BJ (cell line): ENCODE results near the gene SPATA2. TPM values are rescaled to one million over a fixed set of nuclear protein-coding genes. Genes with fewer than 3 reads are reported as not detected.

Source experiments
- CTCF ChIA-PET: fragments of 350-600 bp; formaldehyde crosslinking; extraction: SDS; loops from one replicate; lab custom pipeline; 2021; ENCODE audit warnings: antibody characterized with exemption, inconsistent platforms; lab: Yijun Ruan, JAX
- POLR2A ChIA-PET: fragments of 300-600 bp; sonication (Branson Sonifier 250); formaldehyde crosslinking; extraction: SDS; loops from one replicate; lab custom pipeline; 2021; ENCODE audit warnings: antibody characterized with exemption; lab: Charles Lee
- DNase-seq: peaks from one replicate; pipeline ENCODE4 v3.0.0-alpha.2; 2011; ENCODE audit warnings: low read depth
- H3K27me3 ChIP-seq: 2 replicates; pipeline ENCODE4 v1.6.0; 2011; ENCODE audit warnings: low read length; ENCODE audit not compliant: control insufficient read depth, insufficient read depth
- H3K36me3 ChIP-seq: 2 replicates; pipeline ENCODE4 v1.5.1; 2011; ENCODE audit warnings: low read length; ENCODE audit not compliant: control insufficient read depth, insufficient read depth
- H3K4me3 ChIP-seq: 2 replicates; pipeline ENCODE4 v1.5.1; 2011; ENCODE audit warnings: low read depth, mild to moderate bottlenecking, control low read depth, low read length
- polyA plus RNA-seq: library from polyadenylated mRNA; depleted of rRNA; stranded (reverse); fragments of >200 nt; gene quantifications from 2 replicates; pipeline ENCODE4 v1.2.3, GENCODE V29; 2011; rRNA removed
- small RNA-seq: library from RNA; depleted of rRNA; stranded (forward); fragments of <200 nt; gene quantifications from one replicate; pipeline ENCODE3, GENCODE V24; 2012; ENCODE audit warnings: low replicate concordance, low read depth; ENCODE audit not compliant: insufficient read length
- TF ChIP-seq, protein P1 (sequence below): IDR thresholded peaks from 2 replicates; pipeline ENCODE4 v1.5.1; 2011; ENCODE audit warnings: low read depth, mild to moderate bottlenecking, control low read depth, inconsistent platforms, low read length, moderate library complexity; ENCODE audit not compliant: insufficient read depth

The SPATA2 gene
- polyA plus RNA-seq, 1 experiment: 5.7 TPM

DNA sequence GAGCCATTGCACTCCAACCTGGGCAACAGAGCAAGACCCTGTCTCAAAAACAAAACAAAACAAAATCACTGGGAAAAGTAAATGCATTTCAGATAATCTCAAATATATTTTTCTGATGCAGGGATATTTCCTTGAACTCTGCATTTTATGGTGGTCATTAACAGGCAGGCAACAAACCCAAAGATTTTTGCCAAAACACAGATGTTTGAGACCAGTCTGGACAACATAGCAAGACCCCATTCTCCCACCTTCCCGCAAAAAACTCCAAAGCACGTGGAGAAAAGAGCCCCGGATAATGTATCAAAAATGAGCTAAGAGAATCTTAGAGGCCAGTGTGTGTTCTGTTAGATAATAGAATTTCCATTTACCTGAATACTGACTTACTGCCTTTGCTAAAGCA is 58.4 kb downstream of the SPATA2 start:
- H3K27me3 ChIP-seq: no peaks in the 10 kb centered on the region
- ChIA-PET POLR2A (interaction anchor here (0.6 kb wide), 1 partner anchor 35 kb away, joined by 4 read pairs; no protein-coding TSS in a partner anchor), CTCF (interaction anchor here (1.2 to 3.9 kb wide), 3 partner anchors 11 to 246 kb away, joined by 3 to 20 read pairs (median 9); no protein-coding TSS in a partner anchor)
- TF ChIP-seq, protein P1, sequence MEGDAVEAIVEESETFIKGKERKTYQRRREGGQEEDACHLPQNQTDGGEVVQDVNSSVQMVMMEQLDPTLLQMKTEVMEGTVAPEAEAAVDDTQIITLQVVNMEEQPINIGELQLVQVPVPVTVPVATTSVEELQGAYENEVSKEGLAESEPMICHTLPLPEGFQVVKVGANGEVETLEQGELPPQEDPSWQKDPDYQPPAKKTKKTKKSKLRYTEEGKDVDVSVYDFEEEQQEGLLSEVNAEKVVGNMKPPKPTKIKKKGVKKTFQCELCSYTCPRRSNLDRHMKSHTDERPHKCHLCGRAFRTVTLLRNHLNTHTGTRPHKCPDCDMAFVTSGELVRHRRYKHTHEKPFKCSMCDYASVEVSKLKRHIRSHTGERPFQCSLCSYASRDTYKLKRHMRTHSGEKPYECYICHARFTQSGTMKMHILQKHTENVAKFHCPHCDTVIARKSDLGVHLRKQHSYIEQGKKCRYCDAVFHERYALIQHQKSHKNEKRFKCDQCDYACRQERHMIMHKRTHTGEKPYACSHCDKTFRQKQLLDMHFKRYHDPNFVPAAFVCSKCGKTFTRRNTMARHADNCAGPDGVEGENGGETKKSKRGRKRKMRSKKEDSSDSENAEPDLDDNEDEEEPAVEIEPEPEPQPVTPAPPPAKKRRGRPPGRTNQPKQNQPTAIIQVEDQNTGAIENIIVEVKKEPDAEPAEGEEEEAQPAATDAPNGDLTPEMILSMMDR: no peak
- no peak for DNase-seq
- H3K4me3 ChIP-seq: no peak overlapping the region
- H3K36me3 ChIP-seq: peaks cover 2% of the 10 kb centered on the region

GRCh38 chr20:49854190-49854875 is 61.0 kb downstream of the SPATA2 start:
- H3K4me3 ChIP-seq: no peak overlapping the region
- TF ChIP-seq, protein P1: no peak
- DNase-seq: no peak
- no peaks in the 10 kb centered on the region for H3K27me3 ChIP-seq
- peaks cover 2% of the 10 kb centered on the region for H3K36me3 ChIP-seq
- ChIA-PET POLR2A (no interaction called here), CTCF (interaction anchor here (1.1 to 3.0 kb wide), 4 partner anchors 12 to 313 kb away, joined by 4 to 18 read pairs (median 6); no protein-coding TSS in a partner anchor)

GRCh38 chr20:49853640-49854039 is 61.7 kb downstream of the SPATA2 start:
- Histone ChIP-seq H3K36me3 (peaks cover 8% of the 10 kb centered on the region), H3K4me3 (no peak overlapping the region), H3K27me3 (no peaks in the 10 kb centered on the region)
- TF ChIP-seq, protein P1: no peak
- ChIA-PET POLR2A (no interaction called here), CTCF (interaction anchor here (1.1 to 3.0 kb wide), 4 partner anchors 12 to 312 kb away, joined by 4 to 18 read pairs (median 6); no protein-coding TSS in a partner anchor)
- DNase-seq: no peak

Small RNA genes within 50 kb of the gene (small RNA-seq; reads per million reads assigned to genes)
- gene RF00017 (not detected), gene RF00019 (not detected)

Other genes starting within 250 kb of the SPATA2 start
- 26.7 and 32.5 TPM in 2 replicates for gene B4GALT5, start 201.7 kb downstream of the SPATA2 start, polyA plus RNA-seq
- gene SLC9A8, start 102.7 kb downstream of the SPATA2 start, polyA plus RNA-seq: 2.9 and 3.3 TPM in 2 replicates
- 53.6 and 54.1 TPM in 2 replicates for gene RNF114, start 20.9 kb upstream of the SPATA2 start, polyA plus RNA-seq
- 3.6 and 6.5 TPM in 2 replicates for gene SNAI1, start 67.5 kb upstream of the SPATA2 start, polyA plus RNA-seq
- gene UBE2V1, start 197.6 kb upstream of the SPATA2 start, polyA plus RNA-seq: 101 and 138 TPM in 2 replicates
- gene PEDS1, start 238.2 kb upstream of the SPATA2 start, polyA plus RNA-seq: 26.1 and 52.3 TPM in 2 replicates